ENCODE measurements around the gene ADGRB3. TPM values are rescaled to one million over a fixed set of nuclear protein-coding genes. Genes with fewer than 3 reads are reported as not detected.
"Not testable (repeated sequence)": the region's sequence is repeated elsewhere in the genome, so short reads cannot be mapped to it uniquely, and the experiment has no call there.

Gene ADGRB3
- total and polyA plus RNA-seq, 4 donors = 0.47 to 24.6 (median 1.9) TPM

- no peak for ATAC-seq (ENCODE audit: insufficient read depth, low FRiP score)
- no peaks in the 10 kb centered on the region for H3K9me3 ChIP-seq (ENCODE audit: control insufficient read depth in 4 of 4, insufficient read depth in 3 of 4, low read length in 3 of 4)
- TF ChIP-seq CTCF (IDR thresholded peaks at IDR 0.05; ENCODE audit: control extremely low read depth, extremely low read depth) = no peak
- H3K4me3 ChIP-seq = no peak overlapping the region
- peaks cover 0 to 25% (median 3%) of the 10 kb centered on the region in 5 donors for H3K4me1 ChIP-seq (ENCODE audit: control insufficient read depth in 5 of 5, insufficient read depth in 5 of 5, low read length in 5 of 5)
- H3K27me3 ChIP-seq (ENCODE audit: control insufficient read depth in 3 of 3, insufficient read depth in 3 of 3, low read length in 2 of 3) = no peaks in the 10 kb centered on the region
- H3K9ac ChIP-seq (ENCODE audit: insufficient read depth in 1 of 2, low read length in 2 of 2) = no peak overlapping the region
- no peak overlapping the region for H3K27ac ChIP-seq (ENCODE audit: low read depth in 1 of 2, low read length in 1 of 2)
- whole genome bisulfite sequencing, 2 donors = 55 to 74% methylated on average over 4 of the region's 4 CpGs
- no peaks in the 10 kb centered on the region for H3K36me3 ChIP-seq (ENCODE audit: control insufficient read depth in 4 of 4, insufficient read depth in 4 of 4, low read length in 4 of 4)
- no peak for DNase-seq
These were observed 40.5 kb downstream of the ADGRB3 start for GRCh38 chr6:68675548-68675947.

- 91 to 96% methylated on average over 16 of the region's 16 CpGs for WGBS, 2 donors
These were observed 41.0 kb downstream of the ADGRB3 start for GRCh38 chr6:68676094-68676493.

GRCh38 chr6:68677058-68677457 is 42.0 kb downstream of the ADGRB3 start:
- TF ChIP-seq CTCF (IDR thresholded peaks at IDR 0.05; ENCODE audit: control extremely low read depth, extremely low read depth) = no peak
- Histone ChIP-seq H3K36me3 (ENCODE audit: control insufficient read depth in 4 of 4, insufficient read depth in 4 of 4, low read length in 4 of 4) (no peaks in the 10 kb centered on the region), H3K4me3 (no peak overlapping the region), H3K9me3 (ENCODE audit: control insufficient read depth in 4 of 4, insufficient read depth in 3 of 4, low read length in 3 of 4) (no peaks in the 10 kb centered on the region), H3K27ac (ENCODE audit: low read depth in 1 of 2, low read length in 1 of 2) (no peak overlapping the region), H3K4me1 (ENCODE audit: control insufficient read depth in 5 of 5, insufficient read depth in 5 of 5, low read length in 5 of 5) (peaks cover 0 to 25% (median 3%) of the 10 kb centered on the region in 5 donors), H3K27me3 (ENCODE audit: control insufficient read depth in 3 of 3, insufficient read depth in 3 of 3, low read length in 2 of 3) (no peaks in the 10 kb centered on the region), H3K9ac (ENCODE audit: insufficient read depth in 1 of 2, low read length in 2 of 2) (peak overlapping the region in 1 of 2 donors; percentile 24)
- DNase-seq (peak in 2 of 3 donors; percentile 86 to 90), ATAC-seq (ENCODE audit: insufficient read depth, low FRiP score) (no peak)
- 71 to 87% methylated on average over 3 of the region's 3 CpGs for WGBS, 2 donors

More at GRCh38 chr6:68676094-68676493, 41.0 kb downstream of the ADGRB3 start:
- H3K27me3 ChIP-seq (ENCODE audit: control insufficient read depth in 3 of 3, insufficient read depth in 3 of 3, low read length in 2 of 3); H3K9ac ChIP-seq (ENCODE audit: insufficient read depth in 1 of 2, low read length in 2 of 2); H3K4me3 ChIP-seq; H3K36me3 ChIP-seq (ENCODE audit: control insufficient read depth in 4 of 4, insufficient read depth in 4 of 4, low read length in 4 of 4); DNase-seq; H3K9me3 ChIP-seq (ENCODE audit: control insufficient read depth in 4 of 4, insufficient read depth in 3 of 4, low read length in 3 of 4); ATAC-seq (ENCODE audit: insufficient read depth, low FRiP score); H3K27ac ChIP-seq (ENCODE audit: low read depth in 1 of 2, low read length in 1 of 2): not testable (repeated sequence)
- peaks cover 0 to 25% (median 3%) of the 10 kb centered on the region in 5 donors for H3K4me1 ChIP-seq (ENCODE audit: control insufficient read depth in 5 of 5, insufficient read depth in 5 of 5, low read length in 5 of 5)

GRCh38 chr6:68679399-68679798 is 44.3 kb downstream of the ADGRB3 start:
- H3K36me3 ChIP-seq (ENCODE audit: control insufficient read depth in 4 of 4, insufficient read depth in 4 of 4, low read length in 4 of 4) = no peaks in the 10 kb centered on the region
- no peak for ATAC-seq (ENCODE audit: insufficient read depth, low FRiP score)
- no peak for TF ChIP-seq CTCF (IDR thresholded peaks at IDR 0.05; ENCODE audit: control extremely low read depth, extremely low read depth)
- H3K4me1 ChIP-seq (ENCODE audit: control insufficient read depth in 5 of 5, insufficient read depth in 5 of 5, low read length in 5 of 5) = peaks cover 0 to 10% (median 0%) of the 10 kb centered on the region in 5 donors
- no peak overlapping the region for H3K9ac ChIP-seq (ENCODE audit: insufficient read depth in 1 of 2, low read length in 2 of 2)
- no peak overlapping the region for H3K4me3 ChIP-seq
- H3K27me3 ChIP-seq (ENCODE audit: control insufficient read depth in 3 of 3, insufficient read depth in 3 of 3, low read length in 2 of 3) = no peaks in the 10 kb centered on the region
- 64 to 65% methylated on average over 2 of the region's 2 CpGs for WGBS, 2 donors
- no peak for DNase-seq
- no peak overlapping the region for H3K27ac ChIP-seq (ENCODE audit: low read depth in 1 of 2, low read length in 1 of 2)
- H3K9me3 ChIP-seq (ENCODE audit: control insufficient read depth in 4 of 4, insufficient read depth in 3 of 4, low read length in 3 of 4) = no peaks in the 10 kb centered on the region
